Naive B cell (primary cell): ENCODE data around the gene WDR77. TPM values are rescaled to one million over a fixed set of nuclear protein-coding genes. Genes with fewer than 3 reads are reported as not detected.

Experiments
- ATAC-seq, 2 donors: fragments of 150-1000 bp; cut with Tn5 transposase; 2 replicates each; pipeline ENCODE4 v1.10.0; 2021; ENCODE audit warnings: low read depth in 2 of 2, mild to moderate bottlenecking in 2 of 2, moderate library complexity in 2 of 2
- DNase-seq: peaks from one replicate; pipeline ENCODE4 v3.0.0; 2022
- H3K27ac Mint-ChIP-seq, 6 donors: one replicate each; pipeline ENCODE4 v1.8.0; 2020 to 2022; ENCODE audit warnings: mild to moderate bottlenecking in 6 of 6, mixed read lengths in 6 of 6, moderate library complexity in 5 of 6, inconsistent platforms in 2 of 6
- H3K27me3 Mint-ChIP-seq, 3 donors: one replicate each; pipeline ENCODE4 v1.8.0; 2021 to 2022; ENCODE audit warnings: mixed read lengths in 3 of 3, mild to moderate bottlenecking in 1 of 3
- H3K36me3 Mint-ChIP-seq, 2 donors: one replicate each; pipeline ENCODE4 v1.8.0; 2020 to 2022; ENCODE audit warnings: mixed read lengths in 2 of 2, inconsistent platforms in 1 of 2, mild to moderate bottlenecking in 1 of 2
- H3K4me1 Mint-ChIP-seq, 3 donors: one replicate each; pipeline ENCODE4 v1.8.0; 2020 to 2022; ENCODE audit warnings: mixed read lengths in 3 of 3, inconsistent platforms in 1 of 3, mild to moderate bottlenecking in 1 of 3, moderate library complexity in 1 of 3
- H3K4me3 Mint-ChIP-seq, 8 donors: one replicate each; pipeline ENCODE4 v1.8.0; 2020 to 2022; ENCODE audit warnings: mild to moderate bottlenecking in 8 of 8, mixed read lengths in 8 of 8, moderate library complexity in 8 of 8, inconsistent platforms in 2 of 8
- H3K9me3 Mint-ChIP-seq, 7 donors: one replicate each; pipeline ENCODE4 v1.8.0; 2020 to 2022; ENCODE audit warnings: mixed read lengths in 7 of 7, mild to moderate bottlenecking in 5 of 7, inconsistent platforms in 2 of 7, moderate library complexity in 1 of 7
- polyA plus RNA-seq, 6 donors: library from polyadenylated mRNA; unstranded; fragments of 300-500 nt; fragmentation: Illumina TruSeq; gene quantifications; one replicate each; pipeline ENCODE4 v1.2.3, GENCODE V29; 2021; ENCODE audit warnings: low read depth in 6 of 6

Gene WDR77
- polyA plus RNA-seq, 6 donors from 2014 or later: 46.4 to 61.2 (median 54.8) TPM

DNA sequence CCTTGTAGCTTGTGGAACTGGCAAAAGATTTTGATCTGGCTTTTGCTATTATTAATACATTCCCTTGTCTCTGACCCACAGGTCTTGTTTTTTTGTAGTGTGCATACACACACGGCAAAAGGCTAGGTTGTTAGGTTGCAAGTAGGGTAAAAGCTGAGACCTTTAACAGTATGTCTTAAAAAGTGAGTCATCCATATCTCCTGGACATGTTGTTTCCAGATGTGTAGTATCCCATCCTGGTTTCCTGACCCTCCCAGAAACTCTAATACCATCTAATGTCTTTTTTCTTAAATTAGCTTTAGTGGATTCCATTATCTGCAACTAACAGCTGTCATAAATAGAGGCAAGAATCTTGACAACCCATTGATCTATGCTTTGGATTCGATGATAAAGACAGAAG, 36.2 kb downstream of the WDR77 start:
- H3K9me3 Mint-ChIP-seq: no peaks in the 10 kb centered on the region
- H3K4me1 Mint-ChIP-seq: peaks cover 8% of the 10 kb centered on the region in 3 donors
- no peak overlapping the region for H3K27ac Mint-ChIP-seq
- DNase-seq: no peak
- no peak overlapping the region for H3K4me3 Mint-ChIP-seq
- peaks cover 0 to 11% of the 10 kb centered on the region in 2 donors for H3K36me3 Mint-ChIP-seq
- ATAC-seq: no peak
- no peaks in the 10 kb centered on the region for H3K27me3 Mint-ChIP-seq

GRCh38 chr1:111407301-111407700, 41.8 kb downstream of the WDR77 start:
- H3K9me3 Mint-ChIP-seq: no peaks in the 10 kb centered on the region
- H3K4me1 Mint-ChIP-seq: peaks cover 34 to 42% (median 38%) of the 10 kb centered on the region in 3 donors
- no peaks in the 10 kb centered on the region for H3K36me3 Mint-ChIP-seq
- H3K27me3 Mint-ChIP-seq: no peaks in the 10 kb centered on the region
- H3K27ac Mint-ChIP-seq: peak overlapping the region in 2 of 6 donors; percentile 75 to 94
- peak overlapping the region in 1 of 8 donors; percentile 46 for H3K4me3 Mint-ChIP-seq
- no peak for DNase-seq
- no peak for ATAC-seq

- DNase-seq (peak; percentile 78), ATAC-seq (peak; percentile 96 to 97)
- Mint-ChIP-seq H3K36me3 (no peaks in the 10 kb centered on the region), H3K27ac (peak overlapping the region in 5 of 6 donors; percentile 28 to 94 (median 92)), H3K9me3 (no peaks in the 10 kb centered on the region), H3K4me1 (peaks cover 34 to 42% (median 38%) of the 10 kb centered on the region in 3 donors), H3K27me3 (no peaks in the 10 kb centered on the region), H3K4me3 (peak overlapping the region in 7 of 8 donors; percentile 13 to 79 (median 56))
Measured at GRCh38 chr1:111406321-111406768, 42.7 kb downstream of the WDR77 start.

GRCh38 chr1:111404588-111404987, 44.5 kb downstream of the WDR77 start:
- H3K27me3 Mint-ChIP-seq: no peaks in the 10 kb centered on the region
- H3K36me3 Mint-ChIP-seq: no peaks in the 10 kb centered on the region
- no peaks in the 10 kb centered on the region for H3K9me3 Mint-ChIP-seq
- H3K4me3 Mint-ChIP-seq: no peak overlapping the region
- DNase-seq (peak; percentile 33), ATAC-seq (peak; percentile 42 to 57)
- no peak overlapping the region for H3K27ac Mint-ChIP-seq
- peaks cover 41 to 49% (median 43%) of the 10 kb centered on the region in 3 donors for H3K4me1 Mint-ChIP-seq

DNA sequence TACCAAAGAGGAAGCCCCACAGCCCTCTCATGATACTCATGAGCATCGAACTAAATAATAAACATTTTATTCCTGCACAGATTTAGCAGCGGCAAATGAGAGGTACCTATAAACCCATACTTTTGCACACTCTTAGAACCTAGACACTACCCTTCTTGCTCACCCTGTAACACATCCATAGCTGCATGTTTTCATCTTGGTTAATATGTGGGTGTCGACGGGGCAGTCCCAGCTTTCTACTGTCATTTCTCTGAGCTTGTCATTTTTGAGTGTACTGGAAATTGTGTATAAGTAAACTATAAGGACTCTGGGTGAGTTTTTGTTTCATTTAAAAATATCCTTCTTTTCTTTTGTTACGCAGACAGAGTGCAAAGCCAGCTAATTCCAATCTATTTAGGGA, 47.0 kb downstream of the WDR77 start:
- H3K27me3 Mint-ChIP-seq: no peaks in the 10 kb centered on the region
- H3K27ac Mint-ChIP-seq: no peak overlapping the region

GRCh38 chr1:111399792-111400610, 49.1 kb downstream of the WDR77 start:
- Mint-ChIP-seq H3K27ac (no peak overlapping the region), H3K4me3 (no peak overlapping the region), H3K27me3 (peaks cover 0 to 3% (median 0%) of the 10 kb centered on the region in 3 donors), H3K36me3 (no peaks in the 10 kb centered on the region), H3K9me3 (peaks cover 0 to 11% (median 4%) of the 10 kb centered on the region in 7 donors), H3K4me1 (peaks cover 23 to 30% (median 29%) of the 10 kb centered on the region in 3 donors)
- DNase-seq (peak; percentile 26), ATAC-seq (no peak)

More for the DNA sequence above, 47.0 kb downstream of the WDR77 start:
- DNase-seq: no peak
- peaks cover 0 to 11% (median 4%) of the 10 kb centered on the region in 7 donors for H3K9me3 Mint-ChIP-seq
- peaks cover 42 to 51% (median 49%) of the 10 kb centered on the region in 3 donors for H3K4me1 Mint-ChIP-seq
- H3K36me3 Mint-ChIP-seq: no peaks in the 10 kb centered on the region
- H3K4me3 Mint-ChIP-seq: no peak overlapping the region
- no peak for ATAC-seq

DNA sequence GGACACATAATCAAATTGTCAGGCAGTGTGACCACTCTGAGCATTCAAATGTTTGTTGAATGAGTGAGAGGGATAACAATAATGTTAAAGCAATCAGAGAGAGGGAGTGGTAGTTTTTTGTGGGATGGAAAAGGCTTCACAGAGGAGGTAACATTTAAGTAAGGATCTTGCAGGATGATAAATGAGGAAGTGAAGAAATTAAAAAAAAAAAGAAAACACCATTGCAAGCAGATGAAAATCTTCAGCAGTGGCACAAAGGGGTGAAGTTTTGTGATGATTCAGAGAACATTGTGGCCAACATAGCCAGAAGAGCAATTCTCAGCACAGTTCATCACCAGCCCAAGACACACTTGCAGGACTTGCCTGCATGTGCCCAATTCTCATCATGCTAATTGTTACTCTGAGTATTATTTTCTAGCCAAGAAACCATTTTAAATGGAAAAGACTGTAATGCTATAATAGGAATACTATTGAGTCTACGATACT, 56.6 kb downstream of the WDR77 start:
- Mint-ChIP-seq H3K36me3 (no peaks in the 10 kb centered on the region), H3K9me3 (no peaks in the 10 kb centered on the region), H3K27me3 (peaks cover 3 to 8% (median 6%) of the 10 kb centered on the region in 3 donors), H3K27ac (peak overlapping the region in 2 of 6 donors; percentile 0 to 2), H3K4me3 (peak overlapping the region in 2 of 8 donors; percentile 1 to 29), H3K4me1 (peaks cover 10 to 19% (median 13%) of the 10 kb centered on the region in 3 donors)
- ATAC-seq (peak; percentile 38 to 56), DNase-seq (peak; percentile 11)

- no peak for DNase-seq
- Mint-ChIP-seq H3K4me3 (peak overlapping the region in 1 of 8 donors; percentile 1), H3K27me3 (peaks cover 7 to 13% (median 9%) of the 10 kb centered on the region in 3 donors), H3K4me1 (peaks cover 10 to 15% (median 12%) of the 10 kb centered on the region in 3 donors), H3K9me3 (no peaks in the 10 kb centered on the region), H3K36me3 (no peaks in the 10 kb centered on the region), H3K27ac (peak overlapping the region in 2 of 6 donors; percentile 0 to 2)
- ATAC-seq: peak; percentile 40 to 56
Measured at GRCh38 chr1:111392042-111392441, 57.0 kb downstream of the WDR77 start.

Other genes starting within 250 kb of the WDR77 start
- 100 to 1,000 TPM in 2 of 6 donors, 10 to 100 TPM in 4; 60.2 to 124 (median 82.6) TPM for gene DENND2D, start 248.6 kb downstream of the WDR77 start, polyA plus RNA-seq
- gene CHI3L2, start 221.5 kb downstream of the WDR77 start, polyA plus RNA-seq: 100 to 1,000 TPM in 4 of 6 donors, 10 to 100 TPM in 2; 42.6 to 239 (median 159) TPM
- gene CHIA, start 158.4 kb downstream of the WDR77 start, polyA plus RNA-seq: not detected
- gene OVGP1, start 21.5 kb downstream of the WDR77 start, polyA plus RNA-seq: 1 to 10 TPM in 2 of 6 donors, under 1 TPM in 4; 0.51 to 2.7 (median 0.71) TPM
- 100 to 1,000 TPM; 356 to 441 (median 405) TPM for gene ATP5PB, start 208 bp upstream of the WDR77 start, polyA plus RNA-seq
- gene C1orf162, start 24.7 kb upstream of the WDR77 start, polyA plus RNA-seq: 100 to 1,000 TPM; 349 to 661 (median 403) TPM
- gene ADORA3, start 54.4 kb upstream of the WDR77 start, polyA plus RNA-seq: under 1 TPM in 2 of 6 donors, not detected in 4; 0.23 to 0.39 TPM
- under 1 TPM in 1 of 6 donors, not detected in 5; 0.40 TPM for gene TMIGD3, start 54.4 kb upstream of the WDR77 start, polyA plus RNA-seq
- 10 to 100 TPM; 30.7 to 44.6 (median 37.2) TPM for gene RAP1A, start 170.5 kb upstream of the WDR77 start, polyA plus RNA-seq